ENCODE measurements around the gene AK8.

The AK8 gene

GRCh38 chr9:132826131-132826530, 52.0 kb downstream of the AK8 start:
- TF ChIP-seq CREB1 (IDR thresholded peaks at IDR 0.05; ENCODE audit: low read depth) (no peak), FOXM1 (IDR thresholded peaks at IDR 0.05; ENCODE audit: borderline replicate concordance, low read depth) (no peak), TCF12 (IDR thresholded peaks at IDR 0.05; ENCODE audit: low read depth) (no peak), USF1 (IDR thresholded peaks at IDR 0.05) (no peak), TEAD4 (IDR thresholded peaks at IDR 0.05) (no peak), MAX (IDR thresholded peaks at IDR 0.05) (no peak), NFIC (IDR thresholded peaks at IDR 0.05) (no peak), YY1 (IDR thresholded peaks at IDR 0.05; ENCODE audit: low read depth) (no peak), TAF1 (IDR thresholded peaks at IDR 0.05; ENCODE audit: low read depth) (no peak), EP300 (IDR thresholded peaks at IDR 0.05; ENCODE audit: borderline replicate concordance) (no peak), EGR1 (IDR thresholded peaks at IDR 0.05) (no peak), REST (IDR thresholded peaks at IDR 0.05; ENCODE audit: low read depth) (no peak), RAD21 (IDR thresholded peaks at IDR 0.05; ENCODE audit: low read depth) (no peak), CEBPB (IDR thresholded peaks at IDR 0.05) (no peak), ZBTB7A (IDR thresholded peaks at IDR 0.05; ENCODE audit: low read depth) (no peak)

GRCh38 chr9:132825430-132825829, 52.7 kb downstream of the AK8 start:
- TF ChIP-seq CEBPB (IDR thresholded peaks at IDR 0.05) (no peak), TAF1 (IDR thresholded peaks at IDR 0.05; ENCODE audit: low read depth) (no peak), TEAD4 (IDR thresholded peaks at IDR 0.05) (no peak), RAD21 (IDR thresholded peaks at IDR 0.05; ENCODE audit: low read depth) (no peak), REST (IDR thresholded peaks at IDR 0.05; ENCODE audit: low read depth) (no peak), YY1 (IDR thresholded peaks at IDR 0.05; ENCODE audit: low read depth) (no peak), EGR1 (IDR thresholded peaks at IDR 0.05) (no peak), ZBTB7A (IDR thresholded peaks at IDR 0.05; ENCODE audit: low read depth) (no peak), EP300 (IDR thresholded peaks at IDR 0.05; ENCODE audit: borderline replicate concordance) (no peak), TCF12 (IDR thresholded peaks at IDR 0.05; ENCODE audit: low read depth) (no peak), USF1 (IDR thresholded peaks at IDR 0.05) (no peak), NFIC (IDR thresholded peaks at IDR 0.05) (no peak), MAX (IDR thresholded peaks at IDR 0.05) (no peak), FOXM1 (IDR thresholded peaks at IDR 0.05; ENCODE audit: borderline replicate concordance, low read depth) (no peak)

GRCh38 chr9:132824951-132825350, 53.1 kb downstream of the AK8 start:
- TF ChIP-seq ZBTB7A (IDR thresholded peaks at IDR 0.05; ENCODE audit: low read depth): no peak
- TF ChIP-seq TEAD4 (IDR thresholded peaks at IDR 0.05): no peak
- no peak for TF ChIP-seq CEBPB (IDR thresholded peaks at IDR 0.05)
- no peak for TF ChIP-seq NFIC (IDR thresholded peaks at IDR 0.05)
- no peak for TF ChIP-seq MAX (IDR thresholded peaks at IDR 0.05)
- no peak for TF ChIP-seq FOXM1 (IDR thresholded peaks at IDR 0.05; ENCODE audit: borderline replicate concordance, low read depth)
- no peak for TF ChIP-seq USF1 (IDR thresholded peaks at IDR 0.05)

GRCh38 chr9:132824151-132824550, 53.9 kb downstream of the AK8 start:
- TF ChIP-seq FOXM1 (IDR thresholded peaks at IDR 0.05; ENCODE audit: borderline replicate concordance, low read depth) (no peak), EGR1 (IDR thresholded peaks at IDR 0.05) (no peak), USF1 (IDR thresholded peaks at IDR 0.05) (no peak), CEBPB (IDR thresholded peaks at IDR 0.05) (no peak), MAX (IDR thresholded peaks at IDR 0.05) (no peak), REST (IDR thresholded peaks at IDR 0.05; ENCODE audit: low read depth) (no peak)

Data from Ishikawa (cell line).